ENCODE data around the gene SESN1.

Gene SESN1

GRCh38 chr6:109002051-109002697 is 92.5 kb downstream of the SESN1 start:
- H4K20me1 ChIP-seq, result peaks cover 0 to 57% (median 5%) of the 10 kb centered on the region in 11 experiments; a peak in 7 of 22 replicates
- H3K4me2 ChIP-seq, result peak overlapping the region in 3 of 11 experiments; percentile 28 to 55 (median 42); a peak in 5 of 22 replicates
- peaks cover 0 to 9% (median 7%) of the 10 kb centered on the region in 11 experiments; a peak in 18 of 22 replicates for H3K27me3 ChIP-seq
- H3K27ac ChIP-seq, result no peak overlapping the region
- peaks cover 0 to 44% (median 15%) of the 10 kb centered on the region in 11 experiments; a peak in 12 of 22 replicates for H3K36me3 ChIP-seq
- no peak for TF ChIP-seq Cebpa-rat (IDR thresholded peaks at IDR 0.05)
- H3K4me1 ChIP-seq, result peaks cover 0 to 38% (median 0%) of the 10 kb centered on the region in 10 experiments; a peak in 6 of 20 replicates
- H3K4me3 ChIP-seq, result no peak overlapping the region
- no peaks in the 10 kb centered on the region for H3K9me3 ChIP-seq (replicated peaks in 1 of 11)
- H3K9ac ChIP-seq, result no peak overlapping the region

DNA sequence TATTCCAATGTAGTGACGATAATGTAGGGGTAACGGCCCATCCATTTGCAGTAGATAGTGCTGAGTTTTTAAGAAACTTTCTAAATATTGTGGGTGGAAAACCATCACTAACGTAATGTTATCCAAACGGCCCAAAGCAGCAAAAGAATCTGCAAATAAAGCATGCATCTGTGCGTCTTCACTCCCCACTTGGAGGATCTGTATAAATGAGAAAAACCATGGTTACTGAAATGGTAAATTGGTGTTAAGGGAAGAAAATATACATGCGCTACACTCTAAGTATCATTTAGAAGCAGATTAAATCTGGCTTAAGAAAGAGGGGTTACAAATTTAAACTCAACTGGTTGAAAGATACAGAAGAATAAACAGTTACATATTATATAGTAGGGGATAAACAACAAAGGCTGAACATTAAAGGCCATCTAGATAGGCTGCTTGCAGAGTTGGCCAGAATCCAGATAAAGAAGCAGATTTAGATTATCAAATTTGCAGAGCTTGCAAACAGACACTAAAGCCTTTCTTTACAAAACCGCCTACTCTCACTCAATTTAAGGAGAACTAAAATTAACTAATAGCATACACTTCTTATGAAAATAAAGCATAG is 93.3 kb downstream of the SESN1 start:
- no peak overlapping the region for H3K27ac ChIP-seq

GRCh38 chr6:109000289-109000688 is 94.4 kb downstream of the SESN1 start:
- Histone ChIP-seq H3K9me3 (replicated peaks in 1 of 11) (no peaks in the 10 kb centered on the region), H3K36me3 (peaks cover 0 to 60% (median 15%) of the 10 kb centered on the region in 11 experiments; a peak in 12 of 22 replicates), H3K27ac (no peak overlapping the region), H3K4me1 (peaks cover 0 to 31% (median 0%) of the 10 kb centered on the region in 10 experiments; a peak in 6 of 20 replicates), H3K4me3 (no peak overlapping the region), H3K27me3 (no peaks in the 10 kb centered on the region), H4K20me1 (peaks cover 0 to 41% (median 0%) of the 10 kb centered on the region in 11 experiments; a peak in 6 of 22 replicates), H3K4me2 (no peak overlapping the region), H3K9ac (no peak overlapping the region)
- no peak for TF ChIP-seq Cebpa-rat (IDR thresholded peaks at IDR 0.05)

More for the DNA sequence above, 93.3 kb downstream of the SESN1 start:
- Histone ChIP-seq H3K36me3 (peaks cover 0 to 50% (median 15%) of the 10 kb centered on the region in 11 experiments; a peak in 12 of 22 replicates), H3K4me2 (peak overlapping the region in 3 of 11 experiments; percentile 28 to 55 (median 42); a peak in 5 of 22 replicates), H4K20me1 (peaks cover 0 to 49% (median 0%) of the 10 kb centered on the region in 11 experiments; a peak in 6 of 22 replicates), H3K9ac (no peak overlapping the region), H3K9me3 (replicated peaks in 1 of 11) (no peaks in the 10 kb centered on the region), H3K27me3 (peaks cover 0 to under 1% (median 0%) of the 10 kb centered on the region in 11 experiments; a peak in 4 of 22 replicates), H3K4me3 (no peak overlapping the region), H3K4me1 (peaks cover 0 to 31% (median 0%) of the 10 kb centered on the region in 10 experiments; a peak in 6 of 20 replicates)
- no peak for TF ChIP-seq Cebpa-rat (IDR thresholded peaks at IDR 0.05)

DNA sequence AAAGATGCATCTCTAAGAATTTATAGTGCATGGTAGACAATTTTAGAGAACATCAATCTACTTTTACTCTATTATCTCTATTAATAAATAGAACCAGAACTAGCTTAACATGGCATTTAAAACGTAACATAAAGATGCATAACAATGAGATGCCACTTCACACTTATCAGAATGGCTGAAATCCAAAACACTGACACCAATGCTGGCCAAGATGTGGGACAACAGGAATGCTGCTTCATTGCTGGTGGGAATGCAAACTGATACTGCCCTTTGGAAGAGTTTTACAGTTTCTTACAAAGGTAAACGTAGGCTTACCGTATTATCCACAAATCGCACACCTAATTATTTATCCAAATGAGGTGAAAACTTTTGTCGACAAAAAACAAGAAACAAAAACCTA is 95.2 kb downstream of the SESN1 start:
- H3K9ac ChIP-seq, result no peak overlapping the region
- no peaks in the 10 kb centered on the region for H3K9me3 ChIP-seq (replicated peaks in 1 of 11)
- H3K4me2 ChIP-seq, result no peak overlapping the region
- TF ChIP-seq Cebpa-rat (IDR thresholded peaks at IDR 0.05), result no peak
- no peak overlapping the region for H3K27ac ChIP-seq
- H4K20me1 ChIP-seq, result peaks cover 0 to 33% (median 0%) of the 10 kb centered on the region in 11 experiments; a peak in 5 of 22 replicates
- H3K27me3 ChIP-seq, result no peaks in the 10 kb centered on the region
- peaks cover 0 to 67% (median 15%) of the 10 kb centered on the region in 11 experiments; a peak in 12 of 22 replicates for H3K36me3 ChIP-seq
- peaks cover 0 to 31% (median 0%) of the 10 kb centered on the region in 10 experiments; a peak in 6 of 20 replicates for H3K4me1 ChIP-seq
- H3K4me3 ChIP-seq, result no peak overlapping the region

DNA sequence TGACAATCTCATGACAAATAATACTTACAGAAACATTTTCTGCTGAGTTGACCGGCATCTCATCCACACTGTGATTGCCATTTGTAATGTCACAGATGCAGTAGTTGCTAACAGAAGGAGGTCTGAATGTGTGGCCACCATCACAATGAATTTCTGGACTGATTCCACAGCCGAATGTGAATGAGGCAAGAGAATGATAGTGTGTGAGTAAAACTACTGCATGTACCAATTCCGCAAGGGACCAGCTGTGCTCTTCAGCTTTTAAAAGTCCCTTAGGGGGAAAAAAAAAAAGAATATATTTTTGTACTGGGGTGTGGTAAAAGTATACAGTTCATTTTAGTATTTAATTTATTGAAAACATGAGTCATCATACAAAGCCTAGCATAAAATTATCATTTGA is 96.2 kb downstream of the SESN1 start:
- H4K20me1 ChIP-seq, result peaks cover 0 to 23% (median 0%) of the 10 kb centered on the region in 11 experiments; a peak in 4 of 22 replicates
- H3K4me3 ChIP-seq, result no peak overlapping the region
- no peaks in the 10 kb centered on the region for H3K9me3 ChIP-seq (replicated peaks in 1 of 11)
- H3K36me3 ChIP-seq, result peaks cover 0 to 77% (median 15%) of the 10 kb centered on the region in 11 experiments; a peak in 12 of 22 replicates
- no peak for TF ChIP-seq Cebpa-rat (IDR thresholded peaks at IDR 0.05)
- H3K4me2 ChIP-seq, result no peak overlapping the region
- no peak overlapping the region for H3K9ac ChIP-seq
- peaks cover 0 to 25% (median 0%) of the 10 kb centered on the region in 10 experiments; a peak in 6 of 20 replicates for H3K4me1 ChIP-seq
- H3K27ac ChIP-seq, result no peak overlapping the region
- H3K27me3 ChIP-seq, result no peaks in the 10 kb centered on the region

DNA sequence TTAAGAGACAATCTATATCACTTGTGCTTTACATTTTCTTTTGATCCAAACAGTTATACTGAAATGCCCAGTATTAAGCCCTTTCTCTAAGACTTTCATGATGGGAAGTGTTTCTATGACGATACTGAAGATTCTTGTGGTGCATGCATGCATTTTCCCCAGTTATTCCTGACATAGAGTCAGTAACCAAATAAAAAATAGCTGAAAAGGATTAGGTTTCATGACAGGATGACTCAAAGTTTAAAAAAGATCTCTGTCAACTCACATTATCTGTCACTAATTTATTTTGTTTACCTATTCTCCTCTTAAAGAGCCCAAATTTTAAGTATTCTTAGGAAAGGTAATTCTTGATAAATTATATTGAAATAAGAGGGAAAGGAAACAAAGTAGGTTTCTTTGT is 98.4 kb downstream of the SESN1 start:
- Histone ChIP-seq H3K4me3 (no peak overlapping the region), H3K4me1 (peaks cover 0 to 4% (median 0%) of the 10 kb centered on the region in 10 experiments; a peak in 6 of 20 replicates), H4K20me1 (peaks cover 0 to 2% (median 0%) of the 10 kb centered on the region in 11 experiments; a peak in 3 of 22 replicates), H3K36me3 (peaks cover 0 to 96% (median 18%) of the 10 kb centered on the region in 11 experiments; a peak in 14 of 22 replicates), H3K9me3 (replicated peaks in 1 of 11) (no peaks in the 10 kb centered on the region), H3K27me3 (no peaks in the 10 kb centered on the region), H3K9ac (no peak overlapping the region), H3K27ac (no peak overlapping the region), H3K4me2 (no peak overlapping the region)
- TF ChIP-seq Cebpa-rat (IDR thresholded peaks at IDR 0.05), result no peak

DNA sequence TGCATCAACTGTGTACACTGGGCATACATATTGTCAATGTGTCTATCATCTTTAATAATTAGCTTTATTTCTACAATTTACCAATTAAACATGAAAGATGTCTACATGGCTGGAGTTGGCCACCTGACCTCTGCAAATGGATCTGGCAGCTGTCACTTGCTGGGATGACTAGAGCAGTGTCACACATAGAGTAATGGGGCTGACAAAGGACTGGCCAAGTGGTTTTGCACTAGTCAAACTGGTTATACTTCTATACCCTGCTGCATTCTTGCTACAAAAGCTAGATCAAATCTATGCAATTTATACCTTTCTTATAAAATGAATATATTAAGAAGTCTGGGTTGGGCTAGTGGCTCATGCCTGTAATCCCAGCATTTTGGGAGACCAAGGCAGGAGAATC is 99.3 kb downstream of the SESN1 start:
- H4K20me1 ChIP-seq, result no peaks in the 10 kb centered on the region
- TF ChIP-seq Cebpa-rat (IDR thresholded peaks at IDR 0.05), result no peak
- H3K4me3 ChIP-seq, result no peak overlapping the region
- H3K4me2 ChIP-seq, result no peak overlapping the region
- H3K36me3 ChIP-seq, result peaks cover 0 to 98% (median 25%) of the 10 kb centered on the region in 11 experiments; a peak in 15 of 22 replicates
- H3K27me3 ChIP-seq, result no peaks in the 10 kb centered on the region
- H3K27ac ChIP-seq, result no peak overlapping the region
- no peaks in the 10 kb centered on the region for H3K4me1 ChIP-seq
- H3K9me3 ChIP-seq (replicated peaks in 1 of 11), result no peaks in the 10 kb centered on the region
- no peak overlapping the region for H3K9ac ChIP-seq

DNA sequence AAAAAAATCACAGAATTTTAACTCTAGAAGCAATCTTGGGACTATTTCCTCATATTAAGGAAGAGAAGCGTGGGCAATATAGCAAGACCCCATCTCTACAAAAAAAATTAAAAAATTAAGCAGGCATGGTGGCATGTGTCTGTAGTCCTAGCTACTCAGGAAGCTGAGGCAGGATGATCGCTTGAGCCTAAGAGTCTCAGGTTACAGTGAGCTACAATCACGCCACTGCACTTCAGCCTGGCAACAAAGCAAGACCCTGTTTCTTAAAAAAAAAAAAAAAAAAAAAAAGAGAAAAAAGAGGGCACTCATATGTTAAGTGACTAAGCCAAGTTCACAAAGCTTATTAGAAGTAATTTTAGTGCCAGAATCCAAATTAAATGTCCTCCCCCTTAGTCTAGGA is 100.8 kb downstream of the SESN1 start:
- Histone ChIP-seq H3K27ac (no peak overlapping the region), H3K4me1 (no peaks in the 10 kb centered on the region), H3K27me3 (no peaks in the 10 kb centered on the region), H3K36me3 (peaks cover 0 to 98% (median 28%) of the 10 kb centered on the region in 11 experiments; a peak in 16 of 22 replicates), H3K4me2 (no peak overlapping the region), H3K4me3 (no peak overlapping the region), H4K20me1 (no peaks in the 10 kb centered on the region), H3K9me3 (replicated peaks in 1 of 11) (no peaks in the 10 kb centered on the region), H3K9ac (no peak overlapping the region)
- no peak for TF ChIP-seq Cebpa-rat (IDR thresholded peaks at IDR 0.05)

DNA sequence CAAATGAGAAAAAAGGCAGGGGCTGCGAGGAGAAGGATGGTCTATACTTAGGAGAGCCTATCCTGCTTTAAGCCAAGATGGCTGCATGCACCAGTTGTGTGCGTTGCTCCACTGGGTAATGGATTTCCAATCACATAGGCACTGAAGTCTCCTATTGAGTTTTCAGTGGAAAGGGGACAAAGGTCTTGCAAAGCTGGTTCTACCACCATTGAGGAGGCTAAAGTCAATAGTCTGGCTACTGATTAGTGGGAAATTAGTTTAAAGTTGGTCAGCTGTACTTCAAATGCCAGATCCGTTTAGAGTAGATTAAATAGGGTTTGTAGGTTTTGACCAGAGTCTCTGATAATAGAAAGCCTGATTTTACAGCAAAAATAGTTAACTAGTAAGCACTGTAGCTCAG is 104.9 kb downstream of the SESN1 start:
- peaks cover 0 to under 1% (median 0%) of the 10 kb centered on the region in 11 experiments; a peak in 1 of 22 replicates for H3K9me3 ChIP-seq (replicated peaks in 1 of 11)
- no peak for TF ChIP-seq Cebpa-rat (IDR thresholded peaks at IDR 0.05)
- H3K4me2 ChIP-seq, result no peak overlapping the region
- H3K9ac ChIP-seq, result no peak overlapping the region
- H3K4me3 ChIP-seq, result no peak overlapping the region
- no peaks in the 10 kb centered on the region for H4K20me1 ChIP-seq
- peaks cover 0 to 12% (median 8%) of the 10 kb centered on the region in 10 experiments; a peak in 12 of 20 replicates for H3K4me1 ChIP-seq
- H3K36me3 ChIP-seq, result peaks cover 0 to 94% (median 47%) of the 10 kb centered on the region in 11 experiments; a peak in 16 of 22 replicates
- H3K27me3 ChIP-seq, result no peaks in the 10 kb centered on the region
- no peak overlapping the region for H3K27ac ChIP-seq
